ENCODE results near the gene HS2ST1.

The HS2ST1 gene

GRCh38 chr1:87135329-87135712 lies 220.9 kb downstream of the HS2ST1 start:
- in situ Hi-C loops (cut with MboI; ENCODE audit: low sequenced_read_pairs, unreplicated experiment): loop anchor here (25.0 kb wide), 2 partner anchors 152 to 827 kb away; no protein-coding TSS in a partner anchor
- no peak for DNase-seq (ENCODE audit: low spot score)
- TF ChIP-seq, protein P1, sequence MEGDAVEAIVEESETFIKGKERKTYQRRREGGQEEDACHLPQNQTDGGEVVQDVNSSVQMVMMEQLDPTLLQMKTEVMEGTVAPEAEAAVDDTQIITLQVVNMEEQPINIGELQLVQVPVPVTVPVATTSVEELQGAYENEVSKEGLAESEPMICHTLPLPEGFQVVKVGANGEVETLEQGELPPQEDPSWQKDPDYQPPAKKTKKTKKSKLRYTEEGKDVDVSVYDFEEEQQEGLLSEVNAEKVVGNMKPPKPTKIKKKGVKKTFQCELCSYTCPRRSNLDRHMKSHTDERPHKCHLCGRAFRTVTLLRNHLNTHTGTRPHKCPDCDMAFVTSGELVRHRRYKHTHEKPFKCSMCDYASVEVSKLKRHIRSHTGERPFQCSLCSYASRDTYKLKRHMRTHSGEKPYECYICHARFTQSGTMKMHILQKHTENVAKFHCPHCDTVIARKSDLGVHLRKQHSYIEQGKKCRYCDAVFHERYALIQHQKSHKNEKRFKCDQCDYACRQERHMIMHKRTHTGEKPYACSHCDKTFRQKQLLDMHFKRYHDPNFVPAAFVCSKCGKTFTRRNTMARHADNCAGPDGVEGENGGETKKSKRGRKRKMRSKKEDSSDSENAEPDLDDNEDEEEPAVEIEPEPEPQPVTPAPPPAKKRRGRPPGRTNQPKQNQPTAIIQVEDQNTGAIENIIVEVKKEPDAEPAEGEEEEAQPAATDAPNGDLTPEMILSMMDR (IDR thresholded peaks at IDR 0.05; ENCODE audit: borderline replicate concordance, control extremely low read depth, extremely low read depth, insufficient read depth, missing control alignments): no peak

GRCh38 chr1:87136607-87137341 lies 222.3 kb downstream of the HS2ST1 start:
- in situ Hi-C loops (cut with MboI; ENCODE audit: low sequenced_read_pairs, unreplicated experiment): loop anchor here (25.0 kb wide), 2 partner anchors 151 to 826 kb away; no protein-coding TSS in a partner anchor
- TF ChIP-seq, protein P1 (IDR thresholded peaks at IDR 0.05; ENCODE audit: borderline replicate concordance, control extremely low read depth, extremely low read depth, insufficient read depth, missing control alignments): no peak

DNA sequence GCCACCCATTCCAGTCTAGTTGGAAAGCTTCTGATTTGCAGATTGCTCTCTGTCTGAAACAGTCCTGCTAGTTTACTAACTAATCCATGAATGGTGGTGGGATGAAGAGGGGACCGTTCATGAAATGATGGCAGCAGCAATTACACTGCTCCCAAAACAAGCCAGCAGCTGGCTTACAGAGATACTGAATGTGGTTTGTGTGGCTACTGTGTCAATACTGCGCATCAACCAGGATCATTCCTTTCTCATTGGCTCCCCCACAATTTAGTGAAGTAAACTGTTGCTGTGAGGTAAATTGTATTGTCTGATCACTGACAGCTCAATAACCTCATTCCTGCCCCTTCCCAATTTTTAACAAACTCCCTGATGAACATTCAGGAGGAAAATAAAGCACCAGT lies 222.9 kb downstream of the HS2ST1 start:
- in situ Hi-C loops (cut with MboI; ENCODE audit: low sequenced_read_pairs, unreplicated experiment): loop anchor here (25.0 kb wide), 2 partner anchors 150 to 825 kb away; no protein-coding TSS in a partner anchor
- TF ChIP-seq, protein P1 (IDR thresholded peaks at IDR 0.05; ENCODE audit: borderline replicate concordance, control extremely low read depth, extremely low read depth, insufficient read depth, missing control alignments): no peak
- no peak for DNase-seq (ENCODE audit: low spot score)

More at GRCh38 chr1:87136607-87137341, 222.3 kb downstream of the HS2ST1 start:
- DNase-seq (ENCODE audit: low spot score): no peak

GRCh38 chr1:87140831-87141540 lies 226.6 kb downstream of the HS2ST1 start:
- DNase-seq (ENCODE audit: low spot score): no peak
- in situ Hi-C loops (cut with MboI; ENCODE audit: low sequenced_read_pairs, unreplicated experiment): loop anchor here (25.0 kb wide), 2 partner anchors 146 to 821 kb away; no protein-coding TSS in a partner anchor
- TF ChIP-seq, protein P1 (IDR thresholded peaks at IDR 0.05; ENCODE audit: borderline replicate concordance, control extremely low read depth, extremely low read depth, insufficient read depth, missing control alignments): no peak

GRCh38 chr1:87141556-87141955 lies 227.1 kb downstream of the HS2ST1 start:
- DNase-seq (ENCODE audit: low spot score): no peak
- TF ChIP-seq, protein P1 (IDR thresholded peaks at IDR 0.05; ENCODE audit: borderline replicate concordance, control extremely low read depth, extremely low read depth, insufficient read depth, missing control alignments): no peak
- in situ Hi-C loops (cut with MboI; ENCODE audit: low sequenced_read_pairs, unreplicated experiment): loop anchor here (25.0 kb wide), 2 partner anchors 146 to 821 kb away; no protein-coding TSS in a partner anchor

- in situ Hi-C loops (cut with MboI; ENCODE audit: low sequenced_read_pairs, unreplicated experiment): loop anchor here (25.0 kb wide), 2 partner anchors 144 to 819 kb away; no protein-coding TSS in a partner anchor
- TF ChIP-seq, protein P1 (IDR thresholded peaks at IDR 0.05; ENCODE audit: borderline replicate concordance, control extremely low read depth, extremely low read depth, insufficient read depth, missing control alignments): no peak
- no peak for DNase-seq (ENCODE audit: low spot score)
Observed at GRCh38 chr1:87143413-87144135, 229.1 kb downstream of the HS2ST1 start.
